GM12878 (cell line): ENCODE measurements around the gene ACSF3.
A peak's percentile ranks its signal among the peaks of the same experiment; 100 is the strongest.

Experiments
- BHLHE40 ChIP-seq, 2 experiments: fragments of 450-650 bp in 1 of 2; IDR thresholded peaks; 2 replicates each; pipeline ENCODE4 v1.6.1; 2011 to 2017; ENCODE audit warnings: low read depth in 2 of 2, borderline replicate concordance in 1 of 2, improper control_type of control experiment in 1 of 2, low read length in 1 of 2, mild to moderate bottlenecking in 1 of 2
- CEBPB ChIP-seq, 2 experiments: fragments of 150-350 bp in 1 of 2; IDR thresholded peaks; 2 replicates each; pipeline ENCODE4 v1.6.1; 2012 to 2014; ENCODE audit warnings: low read depth in 2 of 2, low read length in 2 of 2, borderline replicate concordance in 1 of 2, inconsistent platforms in 1 of 2
- CTCF ChIP-seq, 3 experiments: IDR thresholded peaks in 2 of 3; conservative IDR thresholded peaks in 1 of 3; 2 replicates each; pipeline ENCODE4 v1.5.1; 2011; ENCODE audit warnings: low read depth in 3 of 3, low read length in 3 of 3, mild to moderate bottlenecking in 3 of 3, control low read depth in 2 of 3, moderate library complexity in 2 of 3, inconsistent platforms in 1 of 3, mixed read lengths in 1 of 3; ENCODE audit not compliant: control insufficient read depth in 2 of 3, insufficient read depth in 1 of 3; ENCODE audit errors: extremely low read depth in 1 of 3
- EZH2 ChIP-seq: IDR thresholded peaks from 2 replicates; pipeline ENCODE4 v1.6.1; 2012; ENCODE audit warnings: low read depth, mild to moderate bottlenecking, control low read depth, inconsistent platforms, low read length, borderline replicate concordance; ENCODE audit not compliant: control insufficient read depth
- LARP7 ChIP-seq: fragments of 450-650 bp; IDR thresholded peaks from 2 replicates; pipeline ENCODE4 v1.6.1; 2017; ENCODE audit warnings: mild to moderate bottlenecking
- NR2C2 ChIP-seq: IDR thresholded peaks from 2 replicates; pipeline ENCODE4 v1.6.1; 2011; ENCODE audit warnings: borderline replicate concordance, low read depth; ENCODE audit not compliant: control insufficient read depth, insufficient read length
- PBX3 ChIP-seq: IDR thresholded peaks from 2 replicates; pipeline ENCODE4 v1.6.1; 2011; ENCODE audit warnings: mild to moderate bottlenecking, low read depth, low read length, moderate library complexity; ENCODE audit not compliant: insufficient replicate concordance
- POLR2A ChIP-seq: IDR thresholded peaks from 2 replicates; pipeline ENCODE4 v1.6.1; 2011; ENCODE audit warnings: low read depth, mild to moderate bottlenecking, low read length
- RAD51 ChIP-seq: fragments of 450-650 bp; IDR thresholded peaks from 2 replicates; pipeline ENCODE4 v1.6.1; 2016; ENCODE audit warnings: moderate library complexity, mild to moderate bottlenecking, inconsistent platforms
- RELA ChIP-seq: fragments of 450-650 bp; IDR thresholded peaks from 2 replicates; pipeline ENCODE4 v1.8.0; 2014; ENCODE audit warnings: borderline replicate concordance; ENCODE audit not compliant: partially characterized antibody
- ZBTB4 ChIP-seq: fragments of 450-650 bp; formaldehyde crosslinking; IDR thresholded peaks from 2 replicates; pipeline ENCODE4 v1.4.0; 2022; ENCODE audit warnings: mild to moderate bottlenecking, moderate library complexity

- TF ChIP-seq ZBTB4 (CRISPR knock-in tag) (no peak), RAD51 (no peak), CTCF (IDR thresholded peaks at IDR 0.05 in 2 of 3, conservative IDR thresholded peaks at IDR 0.05 in 1 of 3; ENCODE audit: control insufficient read depth in 2 of 3, extremely low read depth in 1 of 3, insufficient read depth in 1 of 3, low read depth in 3 of 3, low read length in 3 of 3) (no peak), PBX3 (no peak), POLR2A (no peak), NR2C2 (no peak), EZH2 (no peak), CEBPB (IDR thresholded peaks at IDR 0.05; ENCODE audit: borderline replicate concordance in 1 of 2, low read depth in 2 of 2, low read length in 2 of 2) (no peak), RELA (no peak), LARP7 (no peak), BHLHE40 (IDR thresholded peaks at IDR 0.05; ENCODE audit: borderline replicate concordance in 1 of 2, low read depth in 2 of 2, low read length in 1 of 2) (peak; percentile 18 to 69; a peak in 2 of 4 replicates)
Observed at GRCh38 chr16:89063768-89064320, 29.8 kb upstream of the ACSF3 start.
